GM12892 (cell line): ENCODE data around the gene GBP7.

Experiments used
- POLR2A ChIP-seq: IDR thresholded peaks from 2 replicates; pipeline ENCODE4 v1.6.1; 2011; ENCODE audit warnings: low read depth, low read length, control low read depth
- POLR2AphosphoS5 ChIP-seq: IDR thresholded peaks from 2 replicates; pipeline ENCODE4 v1.6.1; 2011; ENCODE audit warnings: low read depth, low read length, control low read depth
- TAF1 ChIP-seq: IDR thresholded peaks from 2 replicates; pipeline ENCODE4 v1.6.1; 2011; ENCODE audit warnings: low read depth, mild to moderate bottlenecking, control low read depth, low read length, borderline replicate concordance

GRCh38 chr1:89169166-89169565 lies 6.6 kb downstream of the GBP7 start:
- TF ChIP-seq TAF1 (no peak), POLR2A (no peak), POLR2AphosphoS5 (no peak)
